Measurements from ENCODE around the gene GPR162.

The GPR162 gene

DNA sequence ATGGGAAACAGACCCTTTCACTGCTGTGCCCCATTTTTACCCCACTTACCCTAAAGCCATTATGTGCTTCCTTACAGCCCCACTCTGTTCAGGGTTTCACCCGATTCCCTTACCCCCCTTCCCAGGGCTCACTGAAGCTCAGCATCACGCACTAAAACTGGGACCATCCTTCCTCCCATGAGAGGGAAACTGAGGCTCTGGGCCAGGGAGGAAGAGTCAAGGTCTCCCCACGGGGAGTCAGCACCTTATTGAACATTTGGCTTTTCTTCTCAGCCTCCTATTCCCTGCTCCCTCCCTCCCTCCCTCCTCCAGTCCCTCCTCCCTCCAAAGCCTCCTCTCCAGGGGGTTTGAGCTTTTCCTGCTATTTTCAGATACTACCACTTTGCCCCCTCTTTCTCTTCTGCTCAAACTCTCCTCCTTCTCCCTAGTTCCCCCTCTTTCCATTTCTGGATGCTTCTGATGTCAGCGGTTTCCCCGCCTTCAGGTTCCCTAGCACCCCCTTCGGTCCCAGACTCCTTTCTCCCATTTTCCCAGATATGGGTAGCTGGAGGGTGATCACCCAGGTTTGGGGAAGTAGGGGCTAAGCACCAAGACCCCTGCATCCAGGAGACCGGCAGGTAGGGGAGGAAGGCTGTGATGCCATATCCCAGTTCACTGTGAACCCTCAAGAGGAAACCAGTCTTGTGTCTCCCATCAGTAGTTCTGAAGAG is 960 bp downstream of the GPR162 start:
- DNase-seq (ENCODE audit: low spot score): no peak

DNA sequence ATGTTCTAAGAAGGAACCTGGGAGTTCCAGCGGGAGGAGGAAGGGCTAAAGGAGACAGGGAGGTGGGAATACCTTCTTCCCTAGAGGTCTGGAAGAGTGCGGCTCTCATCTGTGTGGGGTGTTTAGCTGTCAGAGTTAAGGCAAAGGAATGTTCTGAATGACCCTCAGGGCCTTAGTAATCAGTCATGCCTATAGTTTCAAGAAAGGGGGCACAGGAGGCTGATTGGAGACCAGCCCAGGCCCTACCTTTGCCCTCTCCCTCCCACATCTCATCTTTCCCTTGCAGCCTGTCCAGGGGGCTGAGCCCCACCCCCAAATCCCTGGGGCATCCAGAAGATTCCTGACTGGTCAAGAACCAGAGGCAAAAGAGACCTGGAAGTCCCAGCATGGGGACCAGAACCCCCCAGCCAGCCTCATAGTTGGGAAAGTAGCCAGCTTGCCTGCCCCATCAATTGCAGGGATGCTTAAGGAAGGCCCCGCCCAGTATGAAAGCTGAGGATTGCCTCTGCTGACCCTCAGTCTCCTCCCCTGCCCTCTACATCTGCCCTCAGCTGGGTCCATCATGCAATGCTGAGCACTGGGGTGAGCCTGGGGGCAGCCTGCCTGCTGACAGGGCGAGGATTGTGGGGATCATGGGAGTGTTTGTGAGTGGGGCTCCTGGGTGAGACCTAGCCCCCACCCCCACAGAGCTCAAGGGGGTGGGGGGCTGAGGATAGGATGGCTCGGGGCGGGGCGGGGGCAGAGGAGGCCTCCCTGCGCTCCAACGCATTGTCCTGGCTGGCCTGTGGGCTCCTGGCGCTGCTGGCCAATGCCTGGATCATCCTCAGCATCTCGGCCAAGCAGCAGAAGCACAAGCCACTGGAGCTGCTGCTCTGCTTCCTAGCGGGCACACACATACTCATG is 1.8 kb downstream of the GPR162 start:
- no peak for DNase-seq (ENCODE audit: low spot score)

DNA sequence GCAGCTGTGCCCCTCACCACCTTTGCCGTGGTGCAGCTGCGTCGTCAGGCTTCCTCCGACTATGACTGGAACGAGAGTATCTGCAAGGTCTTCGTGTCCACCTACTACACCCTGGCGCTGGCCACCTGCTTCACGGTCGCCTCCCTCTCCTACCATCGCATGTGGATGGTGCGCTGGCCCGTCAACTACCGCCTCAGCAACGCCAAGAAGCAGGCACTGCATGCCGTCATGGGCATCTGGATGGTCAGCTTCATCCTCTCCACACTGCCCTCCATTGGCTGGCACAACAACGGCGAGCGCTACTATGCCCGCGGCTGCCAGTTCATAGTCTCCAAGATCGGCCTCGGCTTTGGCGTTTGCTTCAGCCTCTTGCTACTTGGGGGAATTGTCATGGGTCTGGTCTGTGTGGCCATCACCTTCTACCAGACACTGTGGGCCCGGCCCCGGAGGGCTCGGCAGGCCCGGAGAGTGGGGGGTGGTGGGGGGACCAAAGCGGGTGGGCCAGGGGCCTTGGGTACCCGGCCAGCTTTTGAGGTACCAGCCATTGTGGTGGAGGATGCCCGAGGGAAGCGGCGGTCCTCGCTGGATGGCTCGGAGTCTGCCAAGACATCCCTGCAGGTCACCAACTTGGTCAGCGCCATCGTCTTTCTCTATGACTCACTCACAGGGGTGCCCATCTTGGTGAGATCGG is 2.6 kb downstream of the GPR162 start:
- DNase-seq (ENCODE audit: low spot score): no peak

DNA sequence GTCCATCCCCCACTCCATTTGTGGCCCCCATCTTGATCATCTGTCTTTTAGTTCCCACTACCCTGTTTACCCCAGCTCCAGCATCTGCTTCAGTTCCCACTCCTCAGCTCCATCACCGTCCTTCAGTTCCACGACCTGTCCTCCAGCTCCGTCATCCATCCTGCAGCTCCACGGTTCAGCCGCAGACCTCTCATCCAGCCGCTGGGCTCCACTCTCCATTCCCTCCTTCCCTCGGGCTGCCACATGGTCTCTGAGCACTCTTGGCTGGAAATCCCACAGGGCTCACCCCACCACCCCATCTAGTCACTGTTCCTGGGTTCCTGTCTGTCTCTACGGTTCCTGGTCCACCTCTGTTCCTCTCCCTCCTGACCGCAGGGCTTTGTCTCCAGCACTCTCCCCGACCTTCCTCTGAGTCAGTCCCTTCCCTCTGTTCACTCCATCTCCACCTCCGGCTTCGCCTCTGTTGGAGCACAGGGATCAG is 3.3 kb downstream of the GPR162 start:
- no peak for DNase-seq (ENCODE audit: low spot score)

DNA sequence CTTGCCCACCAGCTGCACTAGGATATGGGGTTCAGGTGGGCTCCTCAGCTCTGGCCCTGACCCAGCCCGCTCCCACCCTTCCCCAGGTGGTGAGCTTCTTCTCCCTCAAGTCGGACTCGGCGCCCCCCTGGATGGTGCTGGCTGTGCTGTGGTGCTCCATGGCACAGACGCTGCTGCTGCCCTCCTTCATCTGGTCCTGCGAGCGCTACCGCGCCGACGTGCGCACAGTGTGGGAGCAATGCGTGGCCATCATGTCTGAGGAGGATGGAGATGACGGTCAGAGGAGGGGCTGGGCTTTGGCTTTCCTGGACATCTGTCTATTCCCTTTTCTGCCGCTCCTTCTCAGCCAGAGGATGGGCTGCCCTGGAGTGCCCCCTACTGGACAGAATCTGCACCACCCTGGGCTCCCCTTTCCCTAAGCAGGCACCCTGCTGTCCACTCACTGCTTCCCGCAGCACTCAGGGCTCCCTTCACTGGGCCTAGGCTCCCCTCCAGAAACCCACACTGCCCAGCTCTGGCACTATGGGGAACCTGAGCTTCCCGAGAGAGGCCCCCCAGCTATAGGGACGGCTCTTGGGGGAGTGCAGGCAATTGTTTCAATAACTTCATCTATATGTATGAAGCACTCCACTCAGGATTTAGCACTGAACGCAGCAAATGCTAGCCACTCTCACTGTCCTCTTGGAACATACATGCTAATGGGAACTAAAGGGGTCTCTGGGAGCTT is 3.9 kb downstream of the GPR162 start:
- DNase-seq (ENCODE audit: low spot score): peak; percentile 96

DNA sequence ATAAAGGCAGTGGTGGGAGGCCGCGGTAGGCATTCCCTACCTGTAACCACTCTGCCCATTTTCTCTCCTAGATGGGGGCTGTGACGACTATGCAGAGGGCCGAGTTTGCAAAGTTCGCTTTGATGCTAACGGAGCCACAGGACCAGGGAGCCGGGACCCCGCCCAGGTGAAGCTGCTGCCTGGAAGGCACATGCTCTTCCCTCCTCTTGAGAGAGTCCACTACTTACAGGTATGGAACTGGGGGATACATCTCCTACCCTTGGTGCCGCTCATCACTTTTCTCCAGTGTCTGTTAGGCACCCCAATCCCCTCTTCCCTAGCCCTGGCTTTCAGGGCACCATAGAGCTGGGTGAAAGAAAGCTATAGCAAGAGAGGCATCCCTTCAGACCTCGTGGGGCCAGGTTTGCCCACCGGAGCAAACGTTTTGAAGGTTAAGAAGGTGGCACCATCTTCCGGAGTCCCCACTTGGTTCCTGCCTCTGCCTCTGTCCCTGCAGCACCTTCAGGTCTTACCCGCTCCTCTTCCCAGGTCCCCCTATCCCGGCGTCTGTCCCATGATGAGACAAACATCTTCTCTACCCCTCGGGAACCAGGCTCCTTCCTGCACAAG is 4.6 kb downstream of the GPR162 start:
- no peak for DNase-seq (ENCODE audit: low spot score)

DNA sequence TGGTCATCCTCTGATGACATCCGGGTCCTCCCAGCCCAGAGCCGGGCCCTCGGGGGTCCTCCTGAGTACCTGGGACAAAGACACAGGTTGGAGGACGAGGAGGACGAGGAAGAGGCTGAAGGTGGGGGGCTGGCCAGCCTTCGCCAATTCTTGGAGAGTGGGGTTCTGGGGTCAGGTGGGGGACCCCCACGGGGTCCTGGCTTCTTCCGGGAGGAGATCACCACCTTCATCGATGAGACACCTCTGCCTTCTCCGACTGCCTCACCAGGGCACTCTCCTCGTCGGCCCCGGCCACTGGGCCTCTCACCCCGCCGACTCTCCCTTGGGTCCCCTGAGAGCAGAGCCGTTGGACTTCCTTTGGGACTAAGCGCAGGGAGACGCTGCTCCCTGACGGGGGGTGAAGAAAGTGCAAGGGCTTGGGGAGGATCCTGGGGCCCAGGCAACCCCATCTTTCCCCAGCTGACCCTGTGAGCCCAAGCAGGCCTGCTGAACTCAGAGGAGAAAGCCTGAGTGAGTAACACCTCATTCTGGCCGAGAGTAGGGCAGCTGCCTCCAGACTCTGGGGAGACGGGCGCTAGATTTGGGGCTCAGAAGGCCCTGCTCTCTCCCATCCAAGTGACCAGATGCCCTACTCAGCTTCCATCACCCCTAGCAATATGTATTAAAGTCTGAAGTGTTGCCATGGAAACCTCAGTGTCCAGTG is 5.3 kb downstream of the GPR162 start:
- DNase-seq (ENCODE audit: low spot score): no peak

DNA sequence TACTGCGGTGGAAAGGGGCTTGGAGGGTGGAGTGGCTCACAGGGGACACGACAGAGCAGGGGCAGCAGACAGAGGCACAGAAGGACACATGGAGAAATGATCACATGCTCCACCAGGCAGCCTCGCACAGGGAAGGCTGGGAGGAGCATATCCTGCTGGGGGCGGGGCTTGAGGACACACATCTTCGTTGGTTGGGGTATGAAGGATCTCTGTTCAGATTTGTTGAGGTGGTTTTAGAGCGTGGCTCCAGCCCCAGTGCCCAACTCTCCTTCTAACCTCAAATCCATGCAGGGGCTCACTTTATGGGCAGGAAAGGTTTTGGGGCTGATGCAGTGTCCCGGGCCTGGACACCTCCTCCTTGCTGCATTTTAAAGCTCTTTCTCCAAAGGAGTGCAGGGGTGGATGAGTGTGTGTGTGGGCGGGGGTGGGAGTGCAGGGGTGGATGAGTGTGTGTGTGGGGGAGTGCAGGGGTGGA is 5.9 kb downstream of the GPR162 start:
- peak; percentile 96 for DNase-seq (ENCODE audit: low spot score)

DNA sequence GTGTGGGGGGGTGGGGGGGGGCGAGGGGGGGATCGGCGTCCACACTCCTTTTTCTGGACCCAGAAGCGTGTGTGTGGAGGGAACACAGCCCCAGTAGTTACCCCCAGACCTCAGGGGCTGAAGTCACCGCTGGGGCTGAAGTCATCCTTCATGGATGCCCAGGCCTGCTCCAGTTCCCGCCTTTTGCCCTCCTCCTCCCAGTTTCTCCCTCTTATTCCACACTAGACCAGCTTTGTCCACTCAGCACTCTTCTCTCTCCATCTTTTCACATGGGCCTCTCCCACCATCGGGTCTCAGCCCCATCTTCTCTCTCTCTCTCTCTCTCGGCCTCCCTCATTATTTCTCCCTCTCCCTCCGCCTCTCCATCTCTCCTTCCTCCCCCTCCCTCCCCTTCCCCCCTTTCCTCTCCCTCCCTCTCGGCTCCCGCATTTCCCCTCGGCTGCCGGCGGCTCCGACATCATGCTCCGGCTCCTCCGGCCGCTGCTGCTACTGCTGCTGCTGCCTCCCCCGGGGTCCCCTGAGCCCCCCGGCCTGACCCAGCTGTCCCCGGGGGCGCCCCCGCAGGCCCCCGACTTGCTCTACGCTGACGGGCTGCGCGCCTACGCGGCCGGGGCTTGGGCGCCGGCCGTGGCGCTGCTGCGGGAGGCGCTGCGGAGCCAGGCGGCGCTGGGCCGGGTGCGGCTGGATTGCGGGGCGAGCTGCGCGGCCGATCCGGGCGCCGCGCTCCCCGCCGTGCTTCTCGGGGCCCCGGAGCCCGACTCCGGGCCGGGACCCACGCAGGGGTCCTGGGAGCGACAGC is 6.6 kb downstream of the GPR162 start, which contains the start of gene P3H3:
Gene P3H3, plus strand, starts transcription at position 426 of the 799 bp plus-strand sequence. Its CDS starts 34 bp downstream, at position 460.
- DNase-seq (ENCODE audit: low spot score): no peak

DNA sequence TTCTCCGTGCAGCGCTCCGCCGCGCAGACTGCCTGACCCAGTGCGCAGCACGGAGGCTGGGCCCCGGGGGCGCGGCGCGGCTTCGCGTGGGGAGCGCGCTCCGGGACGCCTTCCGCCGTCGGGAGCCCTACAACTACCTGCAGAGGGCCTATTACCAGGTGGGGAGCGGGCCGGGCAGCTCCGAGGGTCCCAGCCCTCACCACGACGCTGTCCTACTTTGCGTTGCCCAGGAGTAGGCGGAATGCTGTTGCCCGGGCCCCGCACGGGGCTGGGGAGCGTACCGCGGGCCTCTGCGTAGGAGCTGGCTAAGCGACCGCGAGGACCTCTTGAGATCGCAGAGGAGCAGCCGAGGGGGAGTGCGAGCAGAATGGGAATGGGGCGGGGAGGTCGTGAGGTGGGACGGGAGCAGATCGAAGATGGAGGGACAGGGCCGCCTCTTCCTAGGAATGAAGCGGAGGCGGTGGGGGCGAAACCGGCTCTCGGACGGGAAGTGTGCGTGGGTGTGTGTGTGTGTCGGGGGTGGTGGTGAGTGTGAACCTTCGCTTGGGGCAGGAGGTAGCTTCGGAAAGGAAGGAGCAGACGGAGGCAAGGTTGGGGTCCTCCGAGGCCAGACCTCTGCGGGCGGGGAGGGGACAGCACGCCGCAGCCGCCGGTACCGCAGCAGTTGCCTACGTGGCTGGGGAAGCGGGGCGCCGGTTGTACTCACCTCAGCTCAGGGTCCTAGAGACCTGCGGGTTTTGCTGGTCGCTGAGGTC is 7.3 kb downstream of the GPR162 start:
- no peak for DNase-seq (ENCODE audit: low spot score)

DNA sequence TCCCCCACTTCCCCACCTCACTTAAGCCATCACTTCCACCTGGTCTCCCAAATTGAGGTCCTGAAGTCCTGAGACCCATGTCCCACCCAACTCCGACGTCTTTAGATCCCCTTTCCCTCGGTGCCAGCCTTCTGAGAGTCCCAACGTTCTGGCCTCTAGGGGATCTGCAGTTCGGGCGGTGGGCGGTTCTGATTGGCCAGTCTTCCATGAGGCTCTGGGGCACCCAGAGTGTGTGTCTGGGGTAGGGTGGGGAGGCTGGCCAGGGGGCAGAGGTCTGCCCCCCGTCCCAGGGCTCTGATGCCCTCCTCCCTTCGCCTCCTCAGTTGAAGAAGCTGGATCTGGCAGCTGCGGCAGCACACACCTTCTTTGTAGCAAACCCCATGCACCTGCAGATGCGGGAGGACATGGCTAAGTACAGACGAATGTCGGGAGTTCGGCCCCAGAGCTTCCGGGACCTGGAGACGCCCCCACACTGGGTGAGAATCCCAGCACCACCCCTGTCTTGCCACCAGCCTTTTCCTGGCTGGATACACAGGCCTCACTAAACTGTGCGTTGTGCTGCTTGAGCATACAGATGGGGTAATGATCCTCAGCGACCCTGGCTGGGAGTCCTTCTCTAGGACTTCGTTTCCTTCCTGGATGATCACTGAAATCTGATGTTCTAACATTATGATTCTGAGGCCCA is 8.1 kb downstream of the GPR162 start:
- DNase-seq (ENCODE audit: low spot score): no peak

DNA sequence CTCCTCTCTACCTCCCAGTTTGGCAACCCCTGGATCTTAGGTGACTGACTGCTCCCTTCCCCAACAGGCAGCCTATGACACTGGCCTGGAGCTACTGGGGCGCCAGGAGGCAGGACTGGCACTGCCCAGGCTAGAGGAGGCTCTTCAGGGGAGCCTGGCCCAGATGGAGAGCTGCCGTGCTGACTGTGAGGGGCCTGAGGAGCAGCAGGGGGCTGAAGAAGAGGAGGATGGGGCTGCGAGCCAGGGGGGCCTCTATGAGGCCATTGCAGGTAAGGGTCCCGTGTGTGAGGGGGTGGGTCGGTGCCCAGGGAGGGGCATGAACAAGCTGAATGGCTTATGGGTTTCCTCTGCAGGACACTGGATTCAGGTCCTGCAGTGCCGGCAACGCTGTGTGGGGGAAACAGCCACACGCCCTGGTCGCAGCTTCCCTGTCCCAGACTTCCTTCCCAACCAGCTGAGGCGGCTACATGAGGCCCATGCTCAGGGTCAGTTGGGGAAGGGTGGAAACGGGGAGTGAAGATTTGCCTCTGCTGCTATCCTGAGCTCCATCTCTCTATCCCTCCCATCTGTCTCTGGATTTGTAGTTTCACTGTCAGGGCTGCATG is 8.8 kb downstream of the GPR162 start:
- DNase-seq (ENCODE audit: low spot score): no peak

DNA sequence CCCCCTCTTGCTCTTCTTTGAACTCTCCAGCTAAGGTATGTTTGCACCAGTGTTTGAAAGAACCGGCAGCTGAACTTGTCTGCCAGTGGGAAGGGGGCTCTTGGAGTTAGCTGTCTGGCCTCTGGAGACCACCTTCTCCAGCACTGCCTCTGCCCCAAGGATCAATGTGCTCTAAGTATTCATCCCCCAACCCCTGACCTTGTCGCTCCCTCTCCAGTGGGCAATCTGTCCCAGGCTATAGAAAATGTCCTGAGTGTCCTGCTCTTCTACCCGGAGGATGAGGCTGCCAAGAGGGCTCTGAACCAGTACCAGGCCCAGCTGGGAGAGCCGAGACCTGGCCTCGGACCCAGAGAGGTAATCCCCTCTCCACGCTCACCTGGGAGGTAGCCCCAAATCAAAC is 9.4 kb downstream of the GPR162 start:
- no peak for DNase-seq (ENCODE audit: low spot score)

DNA sequence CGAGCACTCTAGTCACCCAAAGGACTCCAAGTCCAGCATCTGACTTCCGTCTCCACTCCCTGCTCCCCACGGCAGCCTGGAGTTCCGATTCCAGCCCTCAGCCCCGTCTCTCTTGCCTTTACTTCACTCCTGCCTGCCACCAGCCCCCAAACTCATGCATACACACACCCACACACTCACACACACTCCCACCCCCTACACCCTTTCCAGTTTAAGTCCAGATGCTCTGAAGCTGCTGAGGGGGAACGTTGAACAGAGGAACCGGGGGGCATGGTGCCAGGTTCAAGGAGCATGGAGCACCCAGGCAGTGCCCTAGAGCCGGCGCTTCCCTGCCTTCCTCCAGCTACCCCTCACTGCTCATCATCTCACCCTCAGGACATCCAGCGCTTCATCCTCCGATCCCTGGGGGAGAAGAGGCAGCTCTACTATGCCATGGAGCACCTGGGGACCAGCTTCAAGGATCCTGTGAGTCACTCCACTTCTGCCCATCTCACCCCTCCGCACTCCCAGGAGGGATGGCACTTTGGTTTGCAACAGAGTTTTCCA is 9.9 kb downstream of the GPR162 start:
- no peak for DNase-seq (ENCODE audit: low spot score)

DNA sequence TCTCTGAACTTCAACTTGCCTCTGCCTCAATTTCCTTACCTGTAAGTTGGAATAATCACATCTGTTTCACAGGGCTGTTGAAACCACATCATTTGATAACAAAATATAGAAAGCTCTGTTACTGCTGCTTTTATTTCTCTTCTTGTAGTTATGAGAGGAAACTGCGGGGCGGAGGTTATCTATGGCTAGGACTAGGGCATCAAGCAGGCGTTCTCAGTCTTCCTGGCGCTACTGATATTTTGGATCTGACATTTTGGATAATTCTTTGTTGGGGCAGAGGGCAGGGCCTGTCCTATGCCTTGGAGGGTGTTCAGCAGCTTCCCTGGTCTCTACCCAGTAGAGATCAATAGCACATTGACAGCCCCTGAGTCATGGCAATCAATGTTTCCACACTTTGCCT is 10.5 kb downstream of the GPR162 start:
- no peak for DNase-seq (ENCODE audit: low spot score)

DNA sequence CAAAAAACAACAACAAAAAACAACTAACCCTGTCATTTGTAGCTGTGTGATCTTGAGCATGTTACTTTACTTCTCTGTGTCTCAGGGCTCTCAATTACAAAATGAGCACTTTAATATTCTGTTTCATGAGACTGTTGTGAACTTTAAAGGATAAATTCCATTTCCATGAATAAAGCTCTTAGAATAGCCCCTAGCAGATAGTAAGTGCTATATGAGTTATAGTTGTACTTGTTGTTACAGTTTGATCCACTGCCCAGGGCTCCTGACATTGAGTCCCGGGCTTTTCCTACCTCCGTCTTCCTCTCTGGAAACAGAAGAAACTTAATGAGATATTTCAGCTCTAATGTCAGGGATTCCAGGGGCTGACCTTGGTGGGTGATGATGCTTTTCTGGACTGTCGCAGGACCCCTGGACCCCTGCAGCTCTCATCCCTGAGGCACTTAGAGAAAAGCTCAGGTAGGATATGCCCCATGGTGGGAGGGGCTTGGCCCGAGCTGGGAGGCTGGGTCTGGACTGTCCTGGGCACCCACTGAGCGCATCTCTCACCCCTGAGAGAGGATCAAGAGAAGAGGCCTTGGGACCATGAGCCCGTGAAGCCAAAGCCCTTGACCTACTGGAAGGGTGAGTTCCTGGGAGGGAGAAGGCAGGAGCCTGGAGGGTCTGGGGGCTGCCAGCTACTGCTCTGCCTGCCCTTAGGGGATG is 11.7 kb downstream of the GPR162 start:
- DNase-seq (ENCODE audit: low spot score): no peak

DNA sequence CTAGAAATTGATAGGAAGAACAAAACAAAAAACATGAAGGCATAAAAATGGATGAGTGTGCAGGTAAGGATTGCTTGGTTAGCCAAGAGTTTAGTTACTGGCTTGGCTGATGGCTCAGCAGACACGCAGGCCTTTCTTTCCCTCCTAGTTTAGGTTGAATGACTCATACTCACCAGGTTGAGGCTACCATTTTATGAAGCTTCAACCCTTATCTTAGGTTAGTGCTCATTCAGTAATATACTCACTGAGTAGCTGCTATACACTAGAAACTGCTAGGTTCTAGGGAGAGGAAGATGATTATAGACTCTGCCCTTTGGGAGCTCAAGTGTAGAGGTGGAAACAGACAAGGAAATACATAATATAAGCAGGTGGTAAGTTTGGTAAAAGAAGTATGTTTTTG is 12.6 kb downstream of the GPR162 start:
- no peak for DNase-seq (ENCODE audit: low spot score)

All from COLO829 (cell line).